H4 (cell line): Measurements from ENCODE around the gene DCDC2. TPM values are rescaled to one million over a fixed set of nuclear protein-coding genes. Genes with fewer than 3 reads are reported as not detected.
"Not testable (repeated sequence)": the region's sequence is repeated elsewhere in the genome, so short reads cannot be mapped to it uniquely, and the experiment has no call there.

Experiments
- DNase-seq: peaks from one replicate; pipeline ENCODE4 v3.0.0-alpha.2; 2015; ENCODE audit warnings: low spot score
- total RNA-seq: library from RNA; depleted of rRNA; stranded (reverse); fragments of >200 nt; shearing (Covaris generic); gene quantifications from 2 replicates; pipeline ENCODE4 v1.2.3, GENCODE V29; 2014; rRNA removed

DCDC2 gene
- total RNA-seq, 1 experiment from 2014 or later = 0.02 TPM

DNA sequence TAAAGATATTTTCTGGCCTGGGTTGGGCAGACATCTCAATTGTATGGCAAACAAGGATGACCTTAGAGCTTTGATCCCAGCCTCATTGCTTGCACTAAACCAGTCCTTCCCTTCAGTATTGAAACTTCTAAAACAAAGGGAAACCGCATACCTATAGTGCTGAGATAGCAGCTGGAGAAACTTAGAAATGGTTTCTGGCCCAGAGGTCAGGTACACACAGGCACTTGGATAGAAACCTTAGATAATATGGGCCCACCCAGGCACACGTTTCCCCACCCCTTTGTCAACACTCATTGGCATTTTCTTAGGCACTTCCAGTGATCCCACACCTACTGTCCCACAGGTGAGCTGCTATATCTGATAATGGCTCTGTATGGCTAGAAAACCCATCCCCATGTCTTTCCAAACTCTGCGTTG is 209.7 kb downstream of the DCDC2 start:
- DNase-seq = no peak

DNA sequence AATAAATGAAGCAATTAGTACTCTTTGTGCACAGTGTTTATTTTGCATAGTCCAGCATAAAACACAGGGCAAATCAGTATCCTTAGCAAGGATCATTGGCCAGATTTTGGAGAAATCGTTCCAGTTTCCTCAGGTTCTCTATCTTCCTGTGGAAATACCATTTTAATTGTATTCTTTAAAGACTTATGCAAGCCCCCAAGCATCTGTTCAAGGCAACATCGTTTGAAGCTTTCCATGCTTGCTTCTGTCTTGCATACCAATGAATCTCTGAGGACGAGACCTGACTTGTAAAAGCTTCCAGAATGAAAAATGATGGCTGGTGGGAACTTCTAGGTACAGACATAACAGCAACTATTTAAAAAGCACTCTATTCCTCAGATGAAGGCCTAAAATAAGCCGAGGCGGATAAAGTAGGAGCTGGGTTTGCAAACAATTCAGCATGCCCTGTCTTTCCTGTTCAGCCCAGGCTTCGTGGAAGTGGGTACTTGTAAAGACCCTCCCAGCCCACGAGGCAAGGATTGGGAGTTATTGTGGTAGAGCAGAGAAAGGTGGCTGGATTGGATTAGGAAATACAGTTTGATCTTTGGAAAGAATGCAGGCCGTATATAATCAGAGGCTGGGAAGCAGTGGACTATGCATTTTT is 210.2 kb downstream of the DCDC2 start:
- no peak for DNase-seq

DNA sequence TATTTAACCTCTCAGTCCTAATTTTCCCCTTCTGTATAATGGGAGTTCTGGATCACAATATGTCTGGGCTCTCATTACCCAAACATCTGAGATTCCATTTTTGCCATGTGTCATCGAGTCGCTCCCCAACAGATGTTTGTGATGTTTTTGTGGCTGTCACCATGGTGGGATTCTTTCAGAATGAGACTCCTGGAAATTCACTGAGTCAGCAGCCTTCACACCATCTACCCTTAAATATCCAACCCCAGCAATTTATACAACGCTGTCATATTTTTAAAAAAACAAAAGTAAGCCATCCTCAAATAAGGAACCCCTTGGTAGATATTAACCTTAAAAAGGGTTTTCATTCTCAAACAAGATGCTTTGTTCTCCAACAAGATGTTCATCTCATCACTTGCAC is 211.0 kb downstream of the DCDC2 start:
- DNase-seq = no peak

GRCh38 chr6:24145690-24146131 is 212.1 kb downstream of the DCDC2 start:
- DNase-seq = no peak

GRCh38 chr6:24142733-24143132 is 215.1 kb downstream of the DCDC2 start:
- not testable (repeated sequence) for DNase-seq

DNA sequence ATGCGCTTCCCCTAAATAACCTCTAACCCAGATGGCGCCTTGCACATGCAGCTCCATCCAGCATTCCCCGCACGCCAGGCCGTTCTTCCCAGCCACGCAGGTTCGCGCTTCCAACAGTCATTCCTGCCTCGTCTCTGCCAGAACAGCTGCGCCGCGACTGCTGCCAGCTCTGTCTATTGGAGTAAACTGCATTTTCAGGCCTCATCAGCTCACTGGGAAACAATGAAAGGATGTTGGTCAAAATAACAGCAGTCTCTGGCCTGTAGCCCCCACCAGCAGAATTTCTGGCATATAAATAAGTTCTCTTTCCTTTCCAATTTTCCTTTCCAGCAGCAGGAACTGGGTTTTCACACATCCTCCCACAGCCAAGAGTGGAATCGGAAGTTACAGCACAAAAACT is 217.3 kb downstream of the DCDC2 start:
- DNase-seq = no peak

DNA sequence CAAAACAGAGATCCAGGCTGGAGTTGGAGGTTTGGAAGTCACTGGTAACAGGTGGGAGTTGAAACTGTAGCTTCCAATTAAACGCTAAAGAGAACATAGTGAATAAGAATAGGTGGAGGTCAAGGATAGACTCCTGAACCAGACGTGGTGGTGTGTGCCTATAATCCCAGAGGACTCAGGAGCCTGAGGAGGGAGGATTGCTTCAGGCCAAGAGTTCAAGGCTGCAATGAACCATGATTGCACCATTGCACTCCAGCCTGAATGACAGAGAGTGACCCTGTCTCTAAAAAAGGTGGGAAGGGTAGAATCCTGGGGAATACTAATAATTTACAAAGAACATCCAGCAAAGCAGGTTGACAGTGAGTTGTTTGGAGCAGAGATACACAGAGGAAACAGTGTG is 218.2 kb downstream of the DCDC2 start:
- no peak for DNase-seq

- no peak for DNase-seq
Observed at GRCh38 chr6:24139080-24139479, 218.8 kb downstream of the DCDC2 start.

DNA sequence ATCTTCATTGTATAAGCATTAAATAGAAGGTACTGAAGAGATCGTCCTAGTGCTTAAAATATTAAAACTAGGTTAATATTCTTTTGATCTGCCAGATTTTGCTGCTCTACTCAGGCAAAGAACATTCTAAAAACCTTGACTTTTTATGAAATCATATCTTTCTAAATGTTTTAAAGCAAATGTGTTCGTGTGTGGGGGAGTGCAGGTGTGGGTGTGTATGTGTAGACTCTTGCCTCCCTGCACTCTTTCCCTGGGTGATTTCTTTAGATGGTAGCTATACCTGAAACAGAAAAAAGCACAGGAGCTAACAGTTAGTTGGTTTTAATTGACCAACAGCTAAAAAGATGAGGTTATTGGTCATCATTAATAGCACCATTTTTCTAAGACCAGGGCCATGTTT is 226.1 kb downstream of the DCDC2 start:
- DNase-seq = no peak

DNA sequence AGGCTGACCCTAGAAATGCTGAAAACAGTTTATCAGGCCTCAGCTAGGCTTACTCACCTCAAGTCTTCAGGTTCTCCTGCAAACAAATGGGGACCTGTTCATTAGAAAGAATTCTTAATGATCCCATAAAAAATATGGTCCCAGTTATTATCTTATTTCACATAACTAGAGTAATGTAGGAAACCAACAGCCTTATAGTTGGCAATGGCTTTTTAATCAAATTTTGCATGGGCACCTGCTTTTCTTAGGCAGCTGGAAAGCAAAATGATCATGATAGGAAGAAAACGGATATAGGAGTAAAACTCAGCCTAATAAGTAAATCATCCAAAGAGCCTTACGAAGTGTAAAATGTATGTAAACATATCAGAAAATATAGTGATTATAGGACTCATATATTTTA is 230.5 kb downstream of the DCDC2 start:
- no peak for DNase-seq

GRCh38 chr6:24126586-24127192 is 231.2 kb downstream of the DCDC2 start:
- no peak for DNase-seq

- DNase-seq = no peak
Observed at GRCh38 chr6:24125980-24126379, 231.9 kb downstream of the DCDC2 start, which contains the start of gene NRSN1. TSS of gene NRSN1 (plus strand) at chr6:24126215. CDS start at chr6:24134328, 8,113 bp downstream.

DNA sequence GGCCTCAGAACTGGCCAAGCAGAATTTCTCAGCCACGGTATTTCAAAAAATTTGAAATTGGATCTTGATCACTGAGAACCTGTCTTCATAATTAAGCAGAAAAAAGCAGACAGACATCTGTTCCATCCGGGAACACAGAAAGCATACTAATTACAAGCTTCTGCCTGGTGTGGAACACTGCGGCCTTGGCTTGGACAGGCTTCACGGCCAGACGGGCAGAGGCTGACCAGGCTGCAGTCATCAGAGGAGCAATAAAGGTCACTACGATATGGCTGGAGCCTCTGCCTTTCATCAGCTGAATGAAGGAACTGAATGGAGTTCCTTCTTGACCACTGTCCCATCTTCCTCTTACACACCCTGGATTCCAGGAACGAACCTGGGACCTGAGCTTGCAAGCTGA is 235.7 kb downstream of the DCDC2 start:
- no peak for DNase-seq

Other genes starting within 250 kb of the DCDC2 start
- gene NRSN1, start 231.8 kb downstream of the DCDC2 start, total RNA-seq = not detected in 2 replicates
- 37.4 and 38.5 TPM in 2 replicates for gene MRS2, start 44.9 kb upstream of the DCDC2 start, total RNA-seq
- gene GPLD1, start 131.5 kb upstream of the DCDC2 start, total RNA-seq = 0.08 TPM in 1 of 2 replicates, not detected in the other
- 1.7 and 2.0 TPM in 2 replicates for gene ALDH5A1, start 136.9 kb upstream of the DCDC2 start, total RNA-seq